ENCODE measurements around the gene MIB2.

Gene MIB2

GRCh38 chr1:1612104-1612400, 3.2 kb upstream of the MIB2 start:
- no peak for DNase-seq
- H3K9ac ChIP-seq (ENCODE audit: low read depth, low read length): no peak overlapping the region
- peaks cover 29% of the 10 kb centered on the region for H3K79me2 ChIP-seq (ENCODE audit: insufficient read depth, low read length)
- no peak for TF ChIP-seq EZH2 (IDR thresholded peaks at IDR 0.05; ENCODE audit: borderline replicate concordance, low read depth, low read length, severe bottlenecking)
- TF ChIP-seq, protein P1, sequence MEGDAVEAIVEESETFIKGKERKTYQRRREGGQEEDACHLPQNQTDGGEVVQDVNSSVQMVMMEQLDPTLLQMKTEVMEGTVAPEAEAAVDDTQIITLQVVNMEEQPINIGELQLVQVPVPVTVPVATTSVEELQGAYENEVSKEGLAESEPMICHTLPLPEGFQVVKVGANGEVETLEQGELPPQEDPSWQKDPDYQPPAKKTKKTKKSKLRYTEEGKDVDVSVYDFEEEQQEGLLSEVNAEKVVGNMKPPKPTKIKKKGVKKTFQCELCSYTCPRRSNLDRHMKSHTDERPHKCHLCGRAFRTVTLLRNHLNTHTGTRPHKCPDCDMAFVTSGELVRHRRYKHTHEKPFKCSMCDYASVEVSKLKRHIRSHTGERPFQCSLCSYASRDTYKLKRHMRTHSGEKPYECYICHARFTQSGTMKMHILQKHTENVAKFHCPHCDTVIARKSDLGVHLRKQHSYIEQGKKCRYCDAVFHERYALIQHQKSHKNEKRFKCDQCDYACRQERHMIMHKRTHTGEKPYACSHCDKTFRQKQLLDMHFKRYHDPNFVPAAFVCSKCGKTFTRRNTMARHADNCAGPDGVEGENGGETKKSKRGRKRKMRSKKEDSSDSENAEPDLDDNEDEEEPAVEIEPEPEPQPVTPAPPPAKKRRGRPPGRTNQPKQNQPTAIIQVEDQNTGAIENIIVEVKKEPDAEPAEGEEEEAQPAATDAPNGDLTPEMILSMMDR (IDR thresholded peaks at IDR 0.05; ENCODE audit: borderline replicate concordance, extremely low read depth, low read length, poor library complexity, severe bottlenecking): no peak
- no peaks in the 10 kb centered on the region for H3K27me3 ChIP-seq (ENCODE audit: insufficient read depth, low read length, poor library complexity)
- no peak for ATAC-seq (ENCODE audit: insufficient read depth, low read depth)
- H3K4me2 ChIP-seq (ENCODE audit: insufficient read depth, low read length): no peak overlapping the region
- H3K4me1 ChIP-seq (ENCODE audit: insufficient read depth, low read length): peaks cover 25% of the 10 kb centered on the region
- peaks cover 4% of the 10 kb centered on the region; the same call in 1 of the 2 replicates for H3K36me3 ChIP-seq (ENCODE audit: insufficient read depth, low read length)
- H3K9me3 ChIP-seq (ENCODE audit: insufficient read depth, low read length, severe bottlenecking): no peaks in the 10 kb centered on the region
- H3K27ac ChIP-seq (ENCODE audit: low read length): no peak overlapping the region
- H2AFZ ChIP-seq (ENCODE audit: low read depth, low read length): no peak overlapping the region
- H4K20me1 ChIP-seq (ENCODE audit: insufficient read depth, low read length): peaks cover 18% of the 10 kb centered on the region
- H3K4me3 ChIP-seq (ENCODE audit: low read depth in 1 of 2, low read length in 2 of 2): no peak overlapping the region

GRCh38 chr1:1613509-1614082, 1.7 kb upstream of the MIB2 start:
- peak overlapping the region; percentile 100 for H3K9ac ChIP-seq (ENCODE audit: low read depth, low read length)
- peak overlapping the region in 1 of 2 experiments; percentile 99; a peak in 1 of 4 replicates for H3K4me3 ChIP-seq (ENCODE audit: low read depth in 1 of 2, low read length in 2 of 2)
- H3K4me2 ChIP-seq (ENCODE audit: insufficient read depth, low read length): peak overlapping the region; percentile 85; the same call in 1 of the 2 replicates
- H3K27ac ChIP-seq (ENCODE audit: low read length): no peak overlapping the region
- H2AFZ ChIP-seq (ENCODE audit: low read depth, low read length): no peak overlapping the region
- peaks cover 32% of the 10 kb centered on the region for H3K79me2 ChIP-seq (ENCODE audit: insufficient read depth, low read length)
- H3K4me1 ChIP-seq (ENCODE audit: insufficient read depth, low read length): peaks cover 38% of the 10 kb centered on the region
- H3K36me3 ChIP-seq (ENCODE audit: insufficient read depth, low read length): peaks cover 18% of the 10 kb centered on the region
- H3K9me3 ChIP-seq (ENCODE audit: insufficient read depth, low read length, severe bottlenecking): no peaks in the 10 kb centered on the region
- H3K27me3 ChIP-seq (ENCODE audit: insufficient read depth, low read length, poor library complexity): no peaks in the 10 kb centered on the region
- ATAC-seq (ENCODE audit: insufficient read depth, low read depth): no peak
- DNase-seq: no peak
- no peak for TF ChIP-seq EZH2 (IDR thresholded peaks at IDR 0.05; ENCODE audit: borderline replicate concordance, low read depth, low read length, severe bottlenecking)
- TF ChIP-seq, protein P1 (IDR thresholded peaks at IDR 0.05; ENCODE audit: borderline replicate concordance, extremely low read depth, low read length, poor library complexity, severe bottlenecking): no peak
- peaks cover 30% of the 10 kb centered on the region for H4K20me1 ChIP-seq (ENCODE audit: insufficient read depth, low read length)

DNA sequence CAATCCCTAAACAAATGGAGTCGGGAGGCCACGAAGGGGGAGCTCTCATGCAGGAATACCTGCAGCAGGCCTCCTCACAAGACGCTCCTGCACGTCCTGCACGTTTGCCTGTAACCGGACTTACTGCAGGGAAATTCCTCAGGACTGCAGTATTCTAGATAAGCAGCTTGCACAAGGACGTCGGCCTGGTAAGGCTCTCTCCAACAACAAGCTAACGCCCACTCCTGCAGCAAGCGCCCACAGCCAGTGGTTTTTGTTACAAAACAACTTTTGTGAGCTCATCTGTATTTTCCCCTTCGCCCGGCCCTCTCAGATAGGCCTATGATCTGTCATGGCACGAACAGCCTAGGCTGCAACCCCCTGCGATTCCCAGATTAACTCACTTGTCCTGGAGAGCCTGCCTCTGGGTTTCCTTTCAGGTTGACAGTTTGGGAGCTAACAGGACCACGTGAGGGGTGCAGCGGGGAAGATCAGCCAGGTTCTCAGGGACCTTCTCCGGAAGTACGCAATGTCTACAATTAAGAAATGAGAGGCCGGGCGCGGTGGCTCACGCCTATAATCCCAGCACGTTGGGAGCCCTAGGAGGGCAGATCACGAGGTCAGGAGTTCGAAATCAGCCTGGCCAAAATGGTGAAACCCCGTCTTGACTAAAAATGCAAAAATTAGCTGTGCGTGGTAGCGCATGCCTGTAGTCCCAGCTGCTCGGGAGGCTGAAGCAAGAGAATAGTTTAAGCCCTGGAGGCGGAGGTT, 921 bp upstream of the MIB2 start:
- ATAC-seq (ENCODE audit: insufficient read depth, low read depth) (no peak), DNase-seq (no peak)
- Histone ChIP-seq H3K4me3 (ENCODE audit: low read depth in 1 of 2, low read length in 2 of 2) (peak overlapping the region; percentile 68 to 99; a peak in 3 of 4 replicates), H3K4me2 (ENCODE audit: insufficient read depth, low read length) (peak overlapping the region; percentile 85), H3K27ac (ENCODE audit: low read length) (peak overlapping the region; percentile 63), H3K4me1 (ENCODE audit: insufficient read depth, low read length) (peaks cover 38% of the 10 kb centered on the region), H3K9ac (ENCODE audit: low read depth, low read length) (peak overlapping the region; percentile 100), H4K20me1 (ENCODE audit: insufficient read depth, low read length) (peaks cover 31% of the 10 kb centered on the region), H3K36me3 (ENCODE audit: insufficient read depth, low read length) (peaks cover 20% of the 10 kb centered on the region), H3K9me3 (ENCODE audit: insufficient read depth, low read length, severe bottlenecking) (no peaks in the 10 kb centered on the region), H3K27me3 (ENCODE audit: insufficient read depth, low read length, poor library complexity) (no peaks in the 10 kb centered on the region), H2AFZ (ENCODE audit: low read depth, low read length) (peak overlapping the region; percentile 80), H3K79me2 (ENCODE audit: insufficient read depth, low read length) (peaks cover 32% of the 10 kb centered on the region)
- TF ChIP-seq, protein P1 (IDR thresholded peaks at IDR 0.05; ENCODE audit: borderline replicate concordance, extremely low read depth, low read length, poor library complexity, severe bottlenecking): no peak
- TF ChIP-seq EZH2 (IDR thresholded peaks at IDR 0.05; ENCODE audit: borderline replicate concordance, low read depth, low read length, severe bottlenecking): no peak

Measured in DND-41 (cell line).